NB4 (cell line): ENCODE data around the gene OR7C2.

ENCODE experiments used
- DNase-seq: peaks from one replicate; pipeline ENCODE4 v3.0.0; 2010; ENCODE audit warnings: low read depth
- H3K4me3 ChIP-seq: one replicate; pipeline ENCODE4 v1.5.1; 2011; ENCODE audit warnings: mild to moderate bottlenecking, low read depth, low read length, moderate library complexity
- CTCF ChIP-seq: IDR thresholded peaks from one replicate; pipeline ENCODE4 v1.5.1; 2012; ENCODE audit warnings: low read depth, low read length
- MAX ChIP-seq: IDR thresholded peaks from 2 replicates; pipeline ENCODE4 v1.6.1; 2011; ENCODE audit warnings: low read depth, low read length
- MYC ChIP-seq: IDR thresholded peaks from 2 replicates; pipeline ENCODE4 v1.6.1; 2011; ENCODE audit warnings: low read depth, low read length
- POLR2A ChIP-seq: IDR thresholded peaks from 2 replicates; pipeline ENCODE4 v1.6.1; 2011; ENCODE audit warnings: mild to moderate bottlenecking; ENCODE audit not compliant: insufficient read length; ENCODE audit errors: extremely low read depth

The OR7C2 gene

GRCh38 chr19:14941189-14941588, at the start of gene OR7C2:
Gene OR7C2 (plus strand): TSS chr19:14941489. CDS start chr19:14941489, 0 bp downstream.
- no peak for TF ChIP-seq CTCF
- no peak for TF ChIP-seq POLR2A
- no peak for TF ChIP-seq MAX
- no peak for TF ChIP-seq MYC
- no peak within 1 kb of the TSS for H3K4me3 ChIP-seq
- DNase-seq, result no peak

GRCh38 chr19:14901675-14902260, 39.5 kb upstream of the OR7C2 start:
- DNase-seq, result no peak
- TF ChIP-seq MYC (no peak), MAX (no peak)
- H3K4me3 ChIP-seq, result no peak overlapping the region

GRCh38 chr19:14906711-14907110, 34.6 kb upstream of the OR7C2 start:
- TF ChIP-seq POLR2A (no peak), MAX (no peak), MYC (no peak)
- no peak for DNase-seq
- H3K4me3 ChIP-seq, result no peak overlapping the region

GRCh38 chr19:14915116-14915515, 26.2 kb upstream of the OR7C2 start:
- no peak overlapping the region for H3K4me3 ChIP-seq
- TF ChIP-seq MAX (no peak), POLR2A (no peak), MYC (no peak), CTCF (no peak)
- DNase-seq, result no peak

- peak; percentile 60 for DNase-seq
- TF ChIP-seq CTCF, result no peak
- no peak for TF ChIP-seq POLR2A
- TF ChIP-seq MAX, result no peak
- TF ChIP-seq MYC, result no peak
- H3K4me3 ChIP-seq, result no peak overlapping the region
Measured at GRCh38 chr19:14916848-14917247, 24.4 kb upstream of the OR7C2 start.

- no peak for TF ChIP-seq MYC
- no peak for TF ChIP-seq MAX
- no peak for TF ChIP-seq CTCF
- TF ChIP-seq POLR2A, result no peak
- H3K4me3 ChIP-seq, result no peak overlapping the region
- DNase-seq, result no peak
Measured at GRCh38 chr19:14933506-14933905, 7.8 kb upstream of the OR7C2 start.
